ENCODE measurements around the gene THSD4.
"Not testable (repeated sequence)": the region's sequence is repeated elsewhere in the genome, so short reads cannot be mapped to it uniquely, and the experiment has no call there.

The THSD4 gene

DNA sequence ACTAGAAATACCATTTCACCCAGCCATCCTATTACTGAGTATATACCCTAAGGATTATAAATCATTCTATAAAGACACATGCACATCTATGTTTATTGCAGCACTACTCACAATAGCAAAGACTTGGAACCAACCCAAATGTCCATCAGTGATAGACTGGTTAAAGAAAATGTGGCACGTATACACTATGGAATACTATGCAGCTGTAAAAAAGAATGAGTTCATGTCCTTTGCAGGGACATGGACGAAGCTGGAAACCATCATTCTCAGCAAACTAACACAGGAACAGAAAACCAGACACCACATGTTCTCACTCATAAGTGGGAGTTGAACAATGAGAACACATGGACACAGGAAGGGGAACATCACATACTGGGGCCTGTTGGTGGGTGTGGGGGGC lies 324.2 kb downstream of the THSD4 start:
- DNase-seq, result not testable (repeated sequence)

DNA sequence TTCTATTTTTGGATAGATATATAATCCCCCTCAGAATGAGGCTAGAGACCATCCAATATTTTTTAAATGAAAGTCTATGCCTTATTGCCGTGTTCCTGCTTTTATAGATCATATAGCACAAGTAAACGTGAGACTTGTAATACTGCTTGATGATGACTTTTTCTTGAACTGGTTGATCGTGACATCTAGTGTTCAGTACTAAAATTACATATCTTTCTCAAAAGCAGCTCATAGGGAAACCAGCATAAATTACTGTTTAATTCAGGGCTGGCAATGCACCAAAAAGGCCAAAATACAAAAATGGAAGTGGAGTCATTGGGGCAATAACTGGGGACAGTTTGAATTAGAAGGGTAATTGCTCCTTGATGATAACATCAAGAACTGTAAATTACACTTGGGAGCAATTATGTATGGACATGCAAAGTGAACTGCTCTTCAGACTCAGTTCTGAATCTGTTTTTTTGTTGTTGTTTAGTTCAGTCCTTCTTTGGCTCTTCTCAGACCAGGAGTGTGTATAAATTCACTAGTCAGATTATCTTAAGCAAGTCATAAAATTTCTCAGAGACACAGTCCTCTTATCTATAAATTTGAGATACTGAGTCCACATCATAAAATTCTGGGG lies 325.3 kb downstream of the THSD4 start:
- DNase-seq, result peak; percentile 39

DNA sequence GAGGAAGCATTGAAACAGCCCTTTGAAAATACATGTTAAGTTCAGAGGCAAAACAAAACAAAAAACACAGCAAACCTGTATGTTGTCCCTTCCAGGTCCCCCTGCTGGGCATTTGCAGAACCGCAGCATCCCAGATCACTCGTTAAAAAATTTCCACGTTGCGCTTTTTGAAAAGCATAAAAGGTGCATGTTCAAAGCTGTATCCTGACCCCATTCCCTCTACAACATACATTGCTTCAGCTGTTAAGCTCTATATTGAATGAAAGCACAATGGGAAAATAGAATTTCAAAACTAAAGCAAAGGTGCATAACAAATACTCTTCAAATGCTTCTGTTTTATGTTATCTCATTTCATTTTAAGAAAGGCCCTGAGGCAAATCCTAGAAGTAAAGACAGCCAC lies 328.3 kb downstream of the THSD4 start:
- peak; percentile 44 for DNase-seq

DNA sequence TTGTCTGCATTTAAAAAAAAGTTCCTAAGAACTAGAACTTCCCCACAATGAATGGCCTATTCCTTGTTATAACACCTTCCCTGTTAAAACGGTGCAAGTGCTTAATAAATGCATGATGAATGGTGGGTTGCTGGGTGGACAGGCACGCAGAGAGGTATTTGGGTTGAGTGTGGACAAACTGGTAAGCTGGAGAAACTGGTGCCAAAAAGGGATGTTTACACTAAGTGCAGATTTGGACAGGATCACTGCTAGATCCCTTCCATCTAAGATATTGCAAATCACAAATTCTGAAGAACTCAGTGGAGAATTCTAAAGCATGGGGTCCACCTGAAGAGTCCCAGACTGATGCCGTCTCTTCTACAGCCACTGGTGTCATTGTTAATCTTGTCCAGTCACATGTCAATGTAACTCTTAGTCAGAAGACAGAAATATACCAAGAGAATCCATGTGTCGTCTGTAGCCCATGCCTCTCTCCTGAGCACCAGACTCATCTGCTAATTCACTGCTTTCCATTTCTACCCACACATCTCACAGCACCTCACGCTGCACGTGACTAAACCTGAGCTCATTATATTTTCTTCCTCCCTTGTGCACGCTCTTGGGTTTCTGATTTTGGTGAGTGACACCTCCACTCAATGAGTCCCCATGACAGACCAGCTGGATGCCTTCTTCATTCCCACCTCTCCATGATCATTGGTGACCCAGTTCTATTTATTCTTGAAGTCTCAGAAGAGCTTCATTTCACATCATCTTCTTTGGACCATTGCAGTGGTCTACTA lies 328.9 kb downstream of the THSD4 start:
- DNase-seq, result no peak

DNA sequence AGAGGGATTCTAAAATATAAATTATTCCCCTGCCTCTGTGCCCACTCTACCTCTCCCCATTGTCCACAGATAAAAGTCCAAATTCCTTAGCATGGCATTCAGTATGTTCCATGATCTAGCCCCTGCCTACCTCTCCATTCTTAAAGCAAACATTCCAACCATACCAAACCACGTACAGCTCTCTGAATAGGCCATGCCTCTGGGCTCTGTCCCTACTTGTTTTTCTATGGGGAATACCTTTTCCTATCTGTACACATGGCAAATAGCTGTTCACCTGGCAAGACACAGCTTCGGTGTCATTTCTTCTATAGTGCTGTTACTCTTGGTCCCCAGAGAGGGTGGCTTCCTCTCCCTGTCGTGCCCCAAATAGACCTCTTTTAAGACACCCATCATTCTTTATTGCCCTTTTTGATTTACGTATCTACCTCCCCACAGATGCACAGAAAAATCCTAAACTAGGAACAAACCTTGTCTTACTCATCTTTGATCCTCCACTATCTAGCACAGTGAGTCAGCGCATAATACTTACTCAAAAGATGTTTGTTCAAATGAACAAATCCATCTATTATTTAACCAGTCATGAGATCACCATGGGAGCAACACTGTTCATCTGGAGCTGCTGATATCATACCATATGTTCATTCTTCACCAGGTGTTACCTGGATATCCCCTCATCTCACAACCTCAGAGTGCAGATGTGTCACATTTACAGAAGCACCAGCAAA lies 329.8 kb downstream of the THSD4 start:
- DNase-seq, result no peak

DNA sequence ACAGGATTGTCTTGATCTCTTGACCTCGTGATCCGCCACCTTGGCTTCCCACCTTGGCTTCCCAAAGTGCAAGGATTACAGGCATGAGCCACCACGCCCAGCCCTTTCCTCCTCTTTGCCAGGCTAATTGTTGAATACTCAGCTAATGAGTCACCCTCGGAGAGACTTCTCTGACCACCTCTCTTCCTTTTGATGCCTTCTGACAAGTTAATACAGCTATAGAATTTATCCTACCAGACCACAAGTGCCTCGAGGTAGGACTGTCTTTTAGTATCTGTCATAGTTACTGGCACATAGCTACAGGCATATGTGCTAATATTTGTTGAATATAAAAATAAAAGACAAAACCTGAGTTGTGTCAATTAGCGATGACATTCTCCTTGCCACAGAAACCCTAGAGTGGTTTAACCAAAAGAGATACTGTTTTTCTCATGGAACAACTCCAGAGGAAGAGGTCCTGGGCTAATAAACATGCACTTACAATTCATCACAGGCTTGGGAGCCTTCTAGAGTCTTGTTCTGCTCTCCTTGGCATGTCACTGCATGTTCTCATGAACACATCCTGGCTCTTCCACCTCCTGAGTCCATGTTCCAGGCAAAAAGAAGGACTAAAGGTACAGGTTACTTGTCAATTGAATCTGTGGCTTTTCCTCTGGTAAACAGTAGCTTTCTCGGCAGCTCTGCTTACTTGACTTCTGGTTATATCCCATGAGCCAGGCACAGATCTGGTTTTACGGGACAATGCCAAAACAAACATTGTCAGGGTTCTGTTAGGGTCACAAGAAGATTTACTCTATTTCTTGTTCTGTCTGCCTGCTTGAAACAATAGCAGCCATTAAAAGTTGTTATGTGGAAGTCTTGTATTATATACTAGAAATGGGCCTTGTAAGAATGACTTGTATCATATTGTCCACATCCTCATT lies 332.3 kb downstream of the THSD4 start:
- DNase-seq, result no peak

DNA sequence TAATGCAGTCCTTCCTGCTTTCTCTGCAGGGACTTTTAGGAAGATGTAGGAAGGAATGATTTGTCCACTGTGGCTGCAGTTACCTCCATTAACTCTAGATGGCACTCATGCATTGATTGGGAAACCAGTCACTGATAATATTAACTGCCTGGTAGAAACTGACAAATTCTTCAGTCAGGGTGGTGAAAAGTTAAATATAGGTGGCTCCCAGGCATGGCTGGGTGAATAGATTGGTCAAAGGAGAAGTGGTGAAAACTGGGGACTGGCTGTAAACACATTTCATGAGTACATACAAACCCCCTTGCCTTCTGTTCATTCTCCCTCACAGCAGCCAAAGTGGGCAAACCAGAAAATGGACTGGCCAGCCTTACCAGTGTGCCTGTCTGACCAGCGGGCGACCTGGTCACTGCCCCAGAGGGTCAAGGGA lies 333.4 kb downstream of the THSD4 start:
- peak; percentile 4 for DNase-seq

DNA sequence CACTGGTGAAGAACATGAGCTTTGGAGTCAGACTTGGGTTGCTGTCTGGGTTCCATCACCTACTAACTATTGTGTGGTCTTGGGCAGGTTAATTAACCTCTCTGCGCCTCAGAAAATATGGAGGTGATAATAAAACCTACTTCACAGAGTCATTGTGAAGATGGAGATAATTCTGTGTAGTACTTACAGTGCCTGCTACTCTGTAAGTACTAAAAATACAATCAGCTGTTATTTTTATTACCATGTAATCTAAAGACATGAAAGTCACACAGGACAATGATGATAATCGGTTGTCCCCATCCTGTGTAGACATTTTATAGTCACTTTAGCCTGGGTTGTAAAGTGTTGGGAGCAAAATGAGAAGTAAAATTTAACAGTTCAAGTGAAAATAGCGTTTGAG lies 334.1 kb downstream of the THSD4 start:
- no peak for DNase-seq

DNA sequence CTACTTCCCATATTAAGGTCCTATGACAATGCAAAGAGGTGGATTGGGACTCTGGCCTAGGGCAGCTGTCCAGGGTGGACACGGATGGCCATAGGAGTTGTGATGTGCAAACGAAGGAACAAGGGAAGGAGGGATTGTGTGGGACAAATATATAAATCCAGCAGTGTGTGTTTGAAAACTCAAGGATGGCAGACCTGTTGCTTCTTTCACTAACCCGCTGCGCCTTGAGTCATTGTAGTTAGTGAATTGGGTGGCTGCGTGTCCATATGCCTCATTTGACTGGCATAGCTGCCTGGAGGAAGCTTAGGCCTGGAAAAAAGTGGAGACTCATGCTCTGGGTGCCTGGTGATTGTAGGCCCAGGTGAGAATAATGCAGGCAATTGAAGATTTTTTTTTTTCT lies 334.7 kb downstream of the THSD4 start:
- no peak for DNase-seq

DNA sequence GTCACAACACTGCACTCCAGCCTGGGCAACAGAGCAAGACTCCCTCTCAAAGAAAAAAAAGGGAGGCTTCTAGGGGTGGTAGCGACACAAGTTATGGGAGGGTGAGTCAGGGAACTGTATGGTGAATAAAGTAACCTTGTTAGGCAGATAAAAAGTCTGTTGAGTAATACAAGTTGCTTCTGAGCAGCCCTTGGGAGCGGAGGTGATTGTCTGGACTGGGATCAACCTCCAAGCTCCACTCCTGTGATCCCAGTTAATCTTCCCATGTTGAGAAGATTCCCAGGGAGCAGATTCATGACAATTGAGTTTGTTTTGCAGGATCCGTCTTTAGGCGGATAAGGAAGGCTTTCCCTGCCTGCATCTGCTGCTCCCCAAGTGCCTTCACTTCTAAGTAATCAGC lies 335.9 kb downstream of the THSD4 start:
- DNase-seq, result no peak

DNA sequence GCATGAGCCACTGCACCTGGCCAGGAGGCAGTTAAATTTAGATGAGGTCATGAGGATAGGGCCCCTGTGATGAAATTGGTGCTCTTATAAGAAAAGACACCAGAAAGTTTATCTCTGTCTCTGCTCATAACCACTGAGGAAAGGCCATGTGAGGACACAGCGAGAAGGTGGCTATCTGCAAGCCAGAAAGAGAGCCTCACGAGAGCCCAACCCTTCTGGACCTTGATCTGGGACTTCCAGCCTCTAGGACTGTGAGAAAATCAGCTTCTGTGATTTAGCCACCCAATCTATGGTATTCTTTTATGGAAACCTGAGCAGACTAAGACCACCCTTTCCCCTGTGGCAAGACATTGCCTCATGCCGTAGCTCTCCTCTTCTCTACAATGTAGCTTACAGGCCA lies 337.6 kb downstream of the THSD4 start:
- DNase-seq, result no peak

DNA sequence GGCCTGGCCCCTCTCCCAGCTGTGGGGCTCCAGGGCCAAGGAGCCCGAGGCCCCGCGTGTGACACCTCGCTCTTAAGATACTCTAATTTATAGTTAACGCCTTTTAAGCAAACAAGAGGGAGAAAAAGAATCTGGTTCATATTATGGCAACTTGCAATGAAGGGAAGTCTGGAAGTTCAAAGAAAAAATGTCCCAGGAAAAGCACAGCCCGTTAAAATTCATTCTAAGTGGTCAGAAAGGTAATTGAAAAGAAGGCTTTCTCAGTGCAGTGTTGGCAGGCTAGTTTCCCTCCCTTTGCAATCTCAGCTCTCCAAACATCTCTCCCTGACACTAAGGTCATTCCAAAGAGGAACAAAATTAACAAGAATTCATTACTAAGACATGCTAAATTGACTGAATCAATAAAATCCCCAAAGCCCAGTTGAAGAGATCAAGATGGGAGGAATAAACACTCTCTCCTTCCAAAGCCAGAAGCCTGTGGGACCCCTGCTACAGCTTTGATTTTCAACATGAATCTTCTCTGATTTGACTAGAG lies 339.3 kb downstream of the THSD4 start:
- no peak for DNase-seq

DNA sequence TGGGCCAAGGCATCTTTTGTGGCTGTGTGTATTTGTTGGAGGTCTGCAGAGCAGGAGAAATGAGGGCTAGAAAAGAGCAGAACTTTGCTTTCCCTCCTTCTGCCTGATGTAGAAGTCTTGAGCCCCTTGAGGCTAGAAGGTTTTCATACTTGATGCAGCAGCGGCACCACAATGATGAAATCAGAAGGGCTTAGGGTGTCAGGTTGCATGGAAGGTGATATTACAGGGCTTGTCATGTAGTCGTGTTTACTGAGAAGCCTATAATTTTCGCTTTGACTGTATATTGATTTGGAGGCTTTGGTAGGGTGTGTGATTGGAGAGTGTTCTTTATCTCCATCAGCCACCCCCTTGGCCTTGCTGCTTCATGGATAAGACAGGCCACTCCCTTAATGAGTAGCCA lies 339.8 kb downstream of the THSD4 start:
- DNase-seq, result no peak

DNA sequence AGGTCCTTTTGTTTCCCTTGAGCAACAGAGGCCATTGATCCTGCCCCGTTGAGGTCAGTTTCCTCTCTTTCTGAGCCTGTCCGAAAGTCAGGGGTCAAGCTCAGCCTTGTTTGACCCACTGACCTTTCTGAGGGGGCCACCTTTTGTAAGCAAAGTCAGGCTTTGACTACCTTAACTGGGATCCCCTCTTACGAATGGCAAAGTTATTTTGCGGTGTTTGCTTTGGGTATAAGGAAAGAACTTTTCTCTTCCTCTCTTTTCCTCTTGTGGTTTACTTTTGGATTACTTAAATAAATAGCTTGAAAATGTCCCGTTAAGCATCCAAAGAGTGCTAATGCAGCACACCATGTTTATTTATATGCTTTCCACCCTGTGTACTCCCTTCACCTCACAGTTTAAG lies 340.6 kb downstream of the THSD4 start:
- no peak for DNase-seq

DNA sequence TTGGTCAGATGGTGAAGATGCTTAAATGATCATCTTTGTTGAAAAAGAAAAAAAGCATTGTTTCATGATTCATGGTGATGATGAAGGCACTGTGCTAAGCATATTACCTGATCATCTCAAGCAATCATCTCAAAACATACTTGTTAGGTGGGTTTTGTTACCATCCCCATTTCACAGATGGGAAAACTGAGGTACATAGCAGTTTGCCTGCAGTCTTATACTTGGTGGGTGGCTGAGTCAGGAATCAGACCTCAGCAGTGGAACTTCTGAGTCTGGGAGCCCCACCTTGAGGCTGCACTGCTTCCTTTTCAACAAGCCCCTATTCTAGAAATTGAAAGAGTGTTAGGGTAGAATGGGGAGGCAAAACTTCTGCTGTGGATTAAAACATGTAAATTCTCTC lies 341.1 kb downstream of the THSD4 start:
- DNase-seq, result no peak

DNA sequence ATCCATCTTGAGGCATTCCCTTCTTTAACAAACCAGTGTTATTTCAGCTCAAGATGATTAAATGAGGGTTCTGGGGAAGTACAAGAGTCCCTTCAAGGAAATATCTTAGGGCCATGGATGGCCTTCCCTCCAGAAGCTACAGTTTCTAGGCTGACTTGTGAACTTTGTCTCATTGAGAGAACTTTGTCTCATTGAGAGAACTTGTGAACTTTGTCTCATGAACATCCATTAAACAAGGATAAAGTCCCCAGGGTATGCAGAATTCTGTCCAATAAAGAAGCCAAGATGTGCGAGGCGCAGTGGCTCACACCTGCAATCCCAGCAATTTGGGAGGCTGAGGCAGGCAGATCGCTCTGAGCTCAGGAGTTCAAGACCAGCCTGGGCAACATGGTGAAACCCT lies 341.5 kb downstream of the THSD4 start:
- DNase-seq, result no peak

DNA sequence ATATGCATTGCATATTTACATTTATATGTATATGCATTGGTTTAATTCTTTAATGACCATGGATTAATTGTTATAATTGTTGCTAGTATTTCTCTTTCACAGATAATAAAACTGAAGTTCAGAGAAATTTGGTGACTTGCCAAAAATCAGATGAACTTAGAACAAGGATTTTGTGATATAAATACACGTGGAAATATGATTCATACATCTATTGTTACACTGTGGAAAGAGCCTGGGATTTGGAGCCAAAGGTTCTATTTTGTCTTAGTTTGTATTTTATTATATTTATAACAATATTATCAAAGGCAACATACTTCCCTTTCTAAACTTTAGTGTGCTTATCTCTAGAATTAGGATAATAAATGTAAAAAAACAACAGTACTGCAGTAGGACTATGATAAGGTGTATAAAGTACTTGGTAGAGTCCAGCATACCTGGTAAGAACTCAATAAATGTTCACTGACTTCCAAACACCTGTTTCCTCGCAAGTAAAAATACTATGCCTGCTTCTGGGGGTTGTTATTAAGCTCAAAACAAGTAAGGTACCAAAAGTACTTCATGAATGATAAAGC lies 342.9 kb downstream of the THSD4 start:
- no peak for DNase-seq

DNA sequence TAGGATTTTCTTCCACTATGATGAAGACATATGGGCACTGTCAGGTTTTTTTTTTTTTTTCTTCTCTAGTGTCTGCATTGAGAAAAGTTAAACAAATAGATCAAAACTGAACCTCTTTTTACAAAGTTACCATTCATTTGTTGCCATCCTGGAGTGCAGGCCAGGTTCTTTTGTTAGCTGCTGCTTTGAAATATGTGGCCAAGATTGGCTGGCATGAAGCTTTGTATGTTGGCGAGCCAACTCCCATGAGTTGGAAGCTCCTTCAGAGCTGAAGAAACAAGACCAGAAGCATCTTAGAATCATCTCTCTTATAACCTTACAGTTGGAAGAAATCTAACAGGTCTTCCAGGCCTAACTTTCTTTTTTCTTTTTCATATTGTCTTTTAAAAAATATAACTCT lies 346.5 kb downstream of the THSD4 start:
- DNase-seq, result no peak

DNA sequence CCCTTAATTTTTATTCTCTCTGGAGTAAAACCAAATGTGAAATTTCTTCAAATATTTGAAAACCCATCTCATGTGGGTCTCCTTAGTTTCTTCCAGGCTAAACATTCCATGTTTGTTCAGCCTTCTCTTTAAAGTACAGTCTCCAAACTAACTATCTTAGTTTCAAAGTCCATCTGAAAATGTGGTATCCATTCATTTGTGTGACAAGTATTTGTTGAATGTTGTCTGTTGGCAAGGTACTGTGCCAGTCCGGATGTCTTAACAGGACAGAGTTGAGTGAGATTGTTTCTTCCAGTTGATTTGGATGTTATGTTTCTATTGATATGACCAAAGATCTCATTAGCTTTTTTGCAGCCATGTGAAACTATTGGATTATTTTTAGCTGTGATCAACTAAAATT lies 347.4 kb downstream of the THSD4 start:
- DNase-seq, result no peak

DNA sequence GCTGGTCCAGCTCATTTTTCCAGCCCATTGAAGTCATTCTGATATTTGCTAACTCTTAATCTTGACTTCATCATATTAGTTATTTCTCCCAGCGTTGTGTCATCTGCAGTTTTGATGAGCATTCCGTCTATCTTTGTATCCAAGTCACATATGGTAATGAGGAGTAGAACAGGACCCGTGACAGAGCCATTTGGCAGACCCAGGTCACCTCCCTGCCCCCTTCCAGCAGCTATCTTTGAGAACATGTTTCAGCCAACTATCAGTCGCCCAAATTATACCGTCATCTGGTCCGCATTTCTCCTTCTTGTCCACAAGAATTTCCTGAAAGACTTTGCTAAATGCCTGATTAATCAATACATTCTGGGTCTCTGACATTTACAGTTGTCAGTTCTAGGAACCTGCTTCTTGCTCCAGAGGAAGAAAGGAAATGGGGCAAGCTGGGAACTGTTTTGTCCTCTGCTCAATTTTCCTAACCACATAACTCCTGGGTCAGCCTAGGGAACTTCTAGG lies 347.9 kb downstream of the THSD4 start:
- no peak for DNase-seq

DNA sequence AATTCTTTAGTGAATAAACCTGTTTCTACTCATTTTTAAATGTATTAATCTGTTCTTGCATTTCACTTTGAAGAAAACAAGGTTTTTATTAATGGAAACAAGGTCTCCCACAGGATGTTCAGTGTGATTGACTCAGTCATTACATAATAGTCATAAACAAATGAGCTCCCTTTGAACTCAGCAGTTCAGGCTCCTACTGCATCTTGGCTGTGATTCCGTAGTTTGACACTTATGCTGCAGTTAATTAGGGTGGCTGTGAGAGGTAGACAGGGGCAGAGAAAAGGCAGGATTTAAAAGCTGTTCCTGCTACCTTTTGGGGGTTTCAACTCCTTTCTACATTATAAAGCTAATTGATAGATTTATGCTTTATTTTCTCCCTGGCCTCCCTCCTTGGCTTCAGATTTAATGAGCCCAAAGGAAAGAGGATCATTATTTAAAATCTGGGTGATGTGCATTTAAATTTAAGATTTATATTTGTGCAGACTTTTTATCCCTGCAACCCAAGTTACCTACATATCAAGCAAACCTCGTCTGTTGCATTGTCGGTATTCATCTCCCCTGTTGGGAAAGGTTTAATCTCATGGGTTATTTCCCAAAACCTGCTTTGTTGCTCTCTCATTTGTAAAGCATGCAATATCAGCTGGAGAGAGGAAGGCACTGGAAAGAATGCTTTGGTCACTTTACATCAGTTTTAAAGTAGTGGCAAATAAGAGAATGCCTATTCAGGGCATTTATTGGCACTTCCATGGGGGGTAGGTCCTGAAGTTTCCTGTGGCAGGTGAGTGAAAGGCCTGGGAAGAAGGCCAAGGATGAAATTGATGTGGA lies 350.1 kb downstream of the THSD4 start:
- no peak for DNase-seq
